Mesendoderm (in vitro differentiated cells): ENCODE data around the gene SPTB.

Source experiments
- DNase-seq: peaks from one replicate; pipeline ENCODE4 v3.0.0; 2013
- H2AK5ac ChIP-seq: 2 replicates; pipeline ENCODE4 v1.6.1; 2013; ENCODE audit warnings: low read length, inconsistent platforms
- H2BK120ac ChIP-seq: 2 replicates; pipeline ENCODE4 v1.6.1; 2013; ENCODE audit warnings: low read depth, mild to moderate bottlenecking, low read length, moderate library complexity, mixed read lengths
- H2BK15ac ChIP-seq: replicated peaks from 2 replicates; pipeline ENCODE4 v1.6.1; 2013; ENCODE audit warnings: low read depth, mild to moderate bottlenecking, moderate library complexity
- H2BK5ac ChIP-seq: 2 replicates; pipeline ENCODE4 v1.6.1; 2013; ENCODE audit warnings: low read length, inconsistent platforms
- H3K18ac ChIP-seq: 2 replicates; pipeline ENCODE4 v1.6.1; 2013; ENCODE audit warnings: mild to moderate bottlenecking, low read length, mixed read lengths
- H3K23ac ChIP-seq: one replicate; pipeline ENCODE4 v1.6.1; 2013; ENCODE audit warnings: low read length
- H3K27ac ChIP-seq: 2 replicates; pipeline ENCODE4 v1.5.1; 2013; ENCODE audit warnings: low read depth, mild to moderate bottlenecking, inconsistent platforms, low read length, moderate library complexity
- H3K27me3 ChIP-seq: 2 replicates; pipeline ENCODE4 v1.6.1; 2013; ENCODE audit warnings: low read length, control low read depth, mild to moderate bottlenecking, inconsistent platforms; ENCODE audit not compliant: insufficient read depth, poor library complexity
- H3K36me3 ChIP-seq: 2 replicates; pipeline ENCODE4 v1.6.1; 2013; ENCODE audit warnings: low read length, inconsistent platforms; ENCODE audit not compliant: control insufficient read depth, insufficient read depth
- H3K4ac ChIP-seq: one replicate; pipeline ENCODE4 v1.6.1; 2013; ENCODE audit warnings: low read depth, mild to moderate bottlenecking, low read length, moderate library complexity
- H3K4me1 ChIP-seq: 2 replicates; pipeline ENCODE4 v1.6.1; 2013; ENCODE audit warnings: low read depth, low read length, inconsistent platforms; ENCODE audit not compliant: control insufficient read depth
- H3K4me2 ChIP-seq: 2 replicates; pipeline ENCODE4 v1.6.1; 2013; ENCODE audit warnings: low read length
- H3K4me3 ChIP-seq: 2 replicates; pipeline ENCODE4 v1.5.1; 2013; ENCODE audit warnings: mild to moderate bottlenecking, low read length
- H3K56ac ChIP-seq: one replicate; pipeline ENCODE4 v1.6.1; 2013; ENCODE audit warnings: low read length
- H3K79me1 ChIP-seq: 2 replicates; pipeline ENCODE4 v1.6.1; 2013; ENCODE audit warnings: low read length, inconsistent platforms
- H3K79me2 ChIP-seq: 2 replicates; pipeline ENCODE4 v1.6.1; 2013; ENCODE audit warnings: mild to moderate bottlenecking, low read length; ENCODE audit not compliant: control insufficient read depth, insufficient read depth
- H3K9ac ChIP-seq: 2 replicates; pipeline ENCODE4 v1.6.1; 2013; ENCODE audit warnings: low read length, inconsistent platforms
- H4K5ac ChIP-seq: one replicate; pipeline ENCODE4 v1.6.1; 2013; ENCODE audit warnings: low read length
- H4K8ac ChIP-seq: one replicate; pipeline ENCODE4 v1.6.1; 2013; ENCODE audit warnings: low read depth, mild to moderate bottlenecking, control low read depth, low read length, moderate library complexity
- WGBS: extraction: QIAGEN DNeasy Blood & Tissue Kit; methylation state at CpG from one replicate; pipeline ENCODE4 v1.1.7; 2013; ENCODE audit warnings: low lambda C conversion rate, missing lambda C conversion rate; ENCODE audit not compliant: insufficient coverage; ENCODE audit errors: extremely low coverage; 5-methylcytosine and 5-hydroxymethylcytosine counted together

Gene SPTB

DNA sequence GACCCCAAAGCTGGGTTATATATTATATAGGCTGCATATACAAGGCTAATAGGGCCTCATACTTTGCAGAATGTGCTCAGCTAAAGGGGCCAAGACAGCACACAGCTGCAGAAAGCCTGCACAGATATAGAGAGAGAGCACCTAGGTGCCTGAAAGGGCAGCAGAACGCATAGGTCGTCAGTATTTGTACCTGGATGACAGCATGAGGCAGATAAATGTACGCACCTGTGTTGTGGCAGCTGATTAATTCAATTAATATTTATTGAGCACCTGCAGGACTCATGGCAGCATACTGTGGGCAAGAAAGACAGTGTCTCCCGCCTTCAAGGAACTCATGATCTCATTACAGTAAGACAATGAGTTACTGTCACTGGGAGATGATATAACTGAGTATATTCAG lies 33.4 kb downstream of the SPTB start:
- Histone ChIP-seq H3K36me3 (no peaks in the 10 kb centered on the region), H4K8ac (no peak overlapping the region), H3K79me1 (no peaks in the 10 kb centered on the region), H3K4me3 (no peak overlapping the region), H3K56ac (no peak overlapping the region), H4K5ac (no peak overlapping the region), H3K23ac (no peak overlapping the region), H3K4me1 (peaks cover 2% of the 10 kb centered on the region), H2BK120ac (no peak overlapping the region), H2BK15ac (peak overlapping the region; percentile 9), H3K27me3 (no peaks in the 10 kb centered on the region), H3K4ac (no peak overlapping the region), H3K27ac (no peak overlapping the region), H3K79me2 (no peaks in the 10 kb centered on the region), H2BK5ac (no peak overlapping the region), H3K18ac (no peak overlapping the region), H3K4me2 (no peak overlapping the region), H2AK5ac (no peak overlapping the region), H3K9ac (no peak overlapping the region)
- no CpG with 5 or more reads among the region's 4 CpGs for WGBS
- DNase-seq: no peak

DNA sequence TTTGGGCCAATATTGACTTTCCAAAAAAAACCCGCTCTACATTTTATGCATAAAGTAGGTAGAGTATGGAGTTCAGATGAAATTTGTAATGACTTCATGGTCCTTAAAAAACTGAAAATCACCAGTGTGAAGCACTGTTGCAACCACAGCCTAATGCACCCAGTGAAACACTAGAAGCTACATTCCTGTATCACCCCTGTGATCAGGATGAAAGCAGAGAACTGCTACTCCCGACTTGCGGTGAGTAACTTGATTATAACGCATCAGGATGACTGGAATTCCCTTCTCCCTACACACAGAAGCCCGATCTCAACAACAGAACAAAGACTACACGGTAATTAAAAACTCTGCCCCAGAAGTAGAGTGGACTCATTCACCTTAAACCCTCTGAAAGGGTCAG lies 33.8 kb downstream of the SPTB start:
- Histone ChIP-seq H3K27ac (no peak overlapping the region), H3K4me1 (peaks cover 3% of the 10 kb centered on the region)
- DNase-seq: peak; percentile 76

DNA sequence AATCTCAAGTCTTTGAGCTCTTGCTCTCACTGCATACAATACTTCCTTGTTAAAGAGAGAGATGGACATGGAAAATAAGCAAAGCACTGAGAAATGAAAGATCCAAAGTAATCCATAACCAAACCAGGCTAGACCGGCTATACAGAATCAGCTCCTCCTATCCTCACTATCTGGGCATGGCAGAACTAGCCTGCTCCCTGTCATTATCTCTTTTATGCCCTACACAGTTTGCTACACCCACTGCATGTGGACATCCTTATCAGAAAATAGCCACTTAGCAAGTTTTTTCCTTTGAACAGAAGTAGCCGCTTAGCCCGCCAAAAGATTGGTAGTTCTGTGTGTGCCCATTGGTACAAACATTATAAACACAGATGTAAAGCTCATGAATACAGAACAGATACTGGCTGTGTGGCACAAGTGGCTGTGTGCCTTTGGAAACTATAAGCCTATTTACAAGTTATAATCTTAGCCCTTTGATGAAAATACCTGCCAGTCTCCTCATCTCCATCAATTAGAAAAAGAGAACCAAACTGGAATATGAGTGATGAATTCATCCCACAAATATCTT lies 34.7 kb downstream of the SPTB start:
- H3K4ac ChIP-seq: no peak overlapping the region
- peaks cover 3% of the 10 kb centered on the region for H3K4me1 ChIP-seq
- no peak overlapping the region for H2BK120ac ChIP-seq
- no peak overlapping the region for H3K4me3 ChIP-seq
- H2BK15ac ChIP-seq: no peak overlapping the region
- no peaks in the 10 kb centered on the region for H3K79me2 ChIP-seq
- no CpG with 5 or more reads among the region's 3 CpGs for WGBS
- no peak for DNase-seq
- H3K79me1 ChIP-seq: no peaks in the 10 kb centered on the region
- no peak overlapping the region for H3K27ac ChIP-seq
- H3K56ac ChIP-seq: no peak overlapping the region
- H3K23ac ChIP-seq: no peak overlapping the region
- no peak overlapping the region for H2AK5ac ChIP-seq
- no peak overlapping the region for H4K5ac ChIP-seq
- no peak overlapping the region for H3K18ac ChIP-seq
- H3K36me3 ChIP-seq: no peaks in the 10 kb centered on the region
- H4K8ac ChIP-seq: no peak overlapping the region
- no peak overlapping the region for H2BK5ac ChIP-seq
- no peaks in the 10 kb centered on the region for H3K27me3 ChIP-seq
- H3K4me2 ChIP-seq: no peak overlapping the region
- H3K9ac ChIP-seq: no peak overlapping the region

More for the DNA sequence above, 33.8 kb downstream of the SPTB start:
- H4K5ac ChIP-seq: no peak overlapping the region
- no peak overlapping the region for H3K4me2 ChIP-seq
- H3K23ac ChIP-seq: no peak overlapping the region
- peak overlapping the region; percentile 44 for H3K18ac ChIP-seq
- H4K8ac ChIP-seq: no peak overlapping the region
- H3K56ac ChIP-seq: no peak overlapping the region
- no peak overlapping the region for H3K4ac ChIP-seq
- H3K79me1 ChIP-seq: no peaks in the 10 kb centered on the region
- WGBS: no CpG with 5 or more reads among the region's 6 CpGs
- no peak overlapping the region for H2BK5ac ChIP-seq
- H2AK5ac ChIP-seq: no peak overlapping the region
- no peak overlapping the region for H3K9ac ChIP-seq
- no peak overlapping the region for H2BK120ac ChIP-seq
- H2BK15ac ChIP-seq: peak overlapping the region; percentile 9
- H3K36me3 ChIP-seq: no peaks in the 10 kb centered on the region
- no peaks in the 10 kb centered on the region for H3K79me2 ChIP-seq
- H3K4me3 ChIP-seq: no peak overlapping the region
- no peaks in the 10 kb centered on the region for H3K27me3 ChIP-seq

DNA sequence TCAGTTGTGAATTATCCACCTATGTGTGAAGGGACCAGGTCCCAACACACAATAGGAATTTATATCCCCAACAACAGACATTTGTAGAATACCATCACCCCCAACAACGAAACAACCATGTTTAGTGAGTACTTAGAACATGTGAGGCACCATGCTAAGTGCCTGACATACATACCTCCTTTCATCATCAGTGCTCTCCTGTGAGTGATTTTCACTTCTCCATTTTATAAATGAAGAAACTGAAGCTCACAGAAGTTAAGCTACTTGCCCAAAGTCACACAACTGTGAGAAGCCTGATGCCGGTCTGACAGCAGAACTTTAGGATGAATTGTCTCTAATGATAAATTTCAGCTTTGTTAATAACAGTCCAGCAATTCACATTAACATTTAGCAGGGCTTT lies 35.4 kb downstream of the SPTB start:
- no peaks in the 10 kb centered on the region for H3K27me3 ChIP-seq
- no peaks in the 10 kb centered on the region for H3K36me3 ChIP-seq
- no peak overlapping the region for H2BK5ac ChIP-seq
- no peak overlapping the region for H3K4ac ChIP-seq
- no peak overlapping the region for H4K8ac ChIP-seq
- no peak overlapping the region for H3K9ac ChIP-seq
- H3K27ac ChIP-seq: no peak overlapping the region
- no peak overlapping the region for H2BK120ac ChIP-seq
- H2BK15ac ChIP-seq: no peak overlapping the region
- H3K79me1 ChIP-seq: no peaks in the 10 kb centered on the region
- no peak overlapping the region for H2AK5ac ChIP-seq
- WGBS: no CpG with 5 or more reads among the region's 2 CpGs
- H3K4me3 ChIP-seq: no peak overlapping the region
- no peak overlapping the region for H3K56ac ChIP-seq
- no peak overlapping the region for H3K23ac ChIP-seq
- no peak overlapping the region for H3K18ac ChIP-seq
- no peak for DNase-seq
- no peak overlapping the region for H3K4me2 ChIP-seq
- H3K79me2 ChIP-seq: no peaks in the 10 kb centered on the region
- H3K4me1 ChIP-seq: peaks cover 3% of the 10 kb centered on the region
- H4K5ac ChIP-seq: no peak overlapping the region

DNA sequence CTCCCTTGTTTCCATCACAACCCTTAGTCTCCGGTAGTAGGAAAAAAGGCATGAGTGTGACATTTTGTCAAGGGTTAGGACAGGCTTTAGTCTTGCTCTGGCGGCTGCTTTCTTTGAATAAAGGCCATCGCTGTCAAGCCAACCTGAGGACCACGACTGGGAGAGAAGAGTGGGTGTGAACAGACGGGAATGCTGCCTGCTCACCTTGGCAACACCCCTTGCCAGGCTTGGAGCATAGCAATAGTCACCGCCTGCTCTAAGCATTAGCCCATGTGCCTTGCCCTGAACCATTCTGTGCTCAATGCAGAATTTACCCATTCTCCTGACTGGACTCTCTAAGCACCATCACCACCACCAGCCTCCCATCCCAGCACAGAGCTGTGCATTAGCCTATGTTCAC lies 36.2 kb downstream of the SPTB start:
- no peak overlapping the region for H2BK5ac ChIP-seq
- WGBS: no CpG with 5 or more reads among the region's 6 CpGs

More for the DNA sequence above, 36.2 kb downstream of the SPTB start:
- Histone ChIP-seq H3K79me2 (no peaks in the 10 kb centered on the region), H3K36me3 (no peaks in the 10 kb centered on the region), H3K4me1 (peaks cover 3% of the 10 kb centered on the region), H3K56ac (no peak overlapping the region), H3K18ac (no peak overlapping the region), H2BK15ac (no peak overlapping the region), H2AK5ac (no peak overlapping the region), H4K8ac (no peak overlapping the region), H2BK120ac (no peak overlapping the region), H3K4me2 (no peak overlapping the region), H3K79me1 (no peaks in the 10 kb centered on the region), H3K4me3 (no peak overlapping the region), H4K5ac (no peak overlapping the region), H3K27me3 (no peaks in the 10 kb centered on the region), H3K23ac (no peak overlapping the region), H3K27ac (no peak overlapping the region), H3K4ac (no peak overlapping the region), H3K9ac (no peak overlapping the region)
- no peak for DNase-seq
